Activated effector memory CD4-positive, alpha-beta T cell treated with Interleukin-2 at 50 U/mL for 16 hours (primary cell): ENCODE data around the gene PLA2G2D.
"Not testable (repeated sequence)": the region's sequence is repeated elsewhere in the genome, so short reads cannot be mapped to it uniquely, and the experiment has no call there.

Experiments used
- DNase-seq: peaks from one replicate; pipeline ENCODE4 v3.0.0-alpha.2; 2020

Gene PLA2G2D

DNA sequence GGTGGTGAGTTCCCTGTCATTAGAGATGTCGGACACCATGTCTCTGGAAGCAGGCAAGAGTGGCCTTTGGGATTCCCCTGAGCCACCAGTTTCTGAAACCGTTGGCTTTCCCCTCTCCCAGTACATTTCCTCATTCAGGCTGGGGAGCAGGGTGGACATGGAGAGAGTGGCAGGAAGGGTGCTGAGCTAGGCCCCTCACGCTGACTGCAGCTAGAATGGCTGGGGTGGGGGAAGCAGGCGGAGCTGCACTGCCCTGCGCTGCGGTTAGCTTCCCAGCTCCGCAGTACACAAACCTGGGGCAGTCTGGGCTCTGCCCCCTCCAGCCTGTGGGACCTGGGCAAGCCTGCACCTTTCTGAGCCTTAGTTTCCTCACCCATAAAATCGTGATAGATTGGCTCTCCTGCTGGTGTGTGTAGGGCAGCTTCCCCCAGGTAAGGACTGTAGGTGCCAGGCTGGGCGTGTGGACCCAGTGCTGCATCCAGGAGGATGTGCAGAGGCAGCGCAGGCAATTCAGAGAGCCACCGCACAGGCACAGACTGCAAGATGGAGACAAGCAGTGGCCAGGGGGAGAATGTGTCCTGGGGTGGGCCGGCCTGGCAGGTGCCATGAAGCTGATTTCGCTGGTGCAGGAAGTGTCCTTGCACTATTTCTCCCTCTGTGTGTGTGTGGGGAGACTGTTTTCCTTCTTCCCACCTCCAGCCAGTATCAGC, 22.8 kb upstream of the PLA2G2D start:
- no peak for DNase-seq

DNA sequence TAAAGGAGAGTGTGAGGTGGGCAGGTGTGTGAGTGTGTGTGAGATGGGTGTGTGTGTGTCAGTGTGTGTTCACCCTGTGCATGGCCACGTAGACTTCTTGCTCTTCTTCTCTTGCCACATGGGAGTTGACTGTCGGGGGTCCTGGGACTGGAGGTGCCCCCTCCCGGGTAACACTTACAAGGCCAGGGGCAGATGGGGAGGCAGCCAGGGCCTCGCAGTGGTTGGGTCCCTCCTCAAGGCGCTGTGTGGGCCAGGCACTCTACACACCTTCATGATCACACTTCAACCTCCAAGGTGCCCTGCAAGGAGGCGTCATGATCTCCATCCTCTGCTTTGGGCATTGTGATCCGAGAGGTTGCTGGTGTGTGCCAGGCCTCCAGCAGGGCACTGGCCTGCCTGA, 22.1 kb upstream of the PLA2G2D start:
- DNase-seq = no peak

DNA sequence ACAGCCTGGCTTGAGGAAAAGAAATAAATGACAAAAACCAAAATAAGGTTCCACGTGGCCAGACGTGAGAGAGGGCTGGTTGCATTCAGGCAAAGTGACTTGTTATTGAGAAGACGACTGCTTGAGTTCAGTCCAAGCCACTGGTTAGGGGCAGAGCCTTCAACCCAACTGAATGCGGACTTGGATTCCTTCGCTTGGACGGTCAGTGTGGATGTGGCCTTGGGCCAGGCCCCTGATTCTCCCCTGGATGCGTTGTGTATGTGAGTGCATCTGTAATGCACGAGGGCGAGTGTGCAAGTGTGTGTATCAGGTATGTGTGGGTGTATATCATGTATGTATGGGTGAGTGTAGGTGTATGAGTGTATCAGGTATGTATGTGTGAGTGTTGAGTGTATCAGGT, 21.7 kb upstream of the PLA2G2D start:
- DNase-seq = no peak

DNA sequence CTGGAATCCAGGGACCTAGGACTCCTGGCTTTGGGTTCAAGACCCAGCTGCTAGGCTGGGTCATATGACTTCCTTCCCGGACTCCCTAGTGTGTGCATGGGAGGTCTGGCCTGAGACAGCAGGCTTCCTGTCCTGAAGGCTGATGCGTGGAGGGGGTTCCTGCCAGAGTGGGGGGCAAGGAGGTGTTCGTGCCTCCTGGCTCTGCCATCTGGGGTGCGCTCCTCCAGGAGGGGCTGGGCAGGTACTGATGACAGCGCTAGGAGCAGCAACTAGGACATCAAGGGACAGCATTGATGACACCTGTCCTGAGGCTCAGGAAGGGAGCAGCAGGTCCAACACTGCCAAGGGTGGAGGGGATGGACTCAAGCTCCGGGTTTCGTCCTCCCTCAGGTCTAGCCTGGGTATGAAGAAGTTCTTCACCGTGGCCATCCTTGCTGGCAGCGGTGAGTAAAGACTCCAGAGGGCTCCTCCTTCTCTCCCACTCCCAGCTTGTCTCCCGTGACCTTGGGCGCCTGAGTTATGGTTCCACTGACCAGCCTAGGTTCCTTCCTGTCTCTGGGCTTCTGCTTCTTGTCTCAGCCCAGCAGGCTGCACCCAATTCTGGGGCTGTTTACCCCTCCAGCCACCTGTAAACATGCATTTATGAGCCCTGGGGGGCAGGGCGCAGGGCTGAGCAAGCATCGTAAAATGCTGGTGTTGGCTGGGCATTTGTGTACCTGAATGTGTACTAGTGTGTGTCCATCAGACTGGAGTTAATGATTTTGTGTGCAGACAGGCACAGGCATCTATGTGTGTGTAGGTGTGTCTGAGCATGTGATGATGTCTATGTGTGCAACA, 20.7 kb upstream of the PLA2G2D start:
- no peak for DNase-seq

DNA sequence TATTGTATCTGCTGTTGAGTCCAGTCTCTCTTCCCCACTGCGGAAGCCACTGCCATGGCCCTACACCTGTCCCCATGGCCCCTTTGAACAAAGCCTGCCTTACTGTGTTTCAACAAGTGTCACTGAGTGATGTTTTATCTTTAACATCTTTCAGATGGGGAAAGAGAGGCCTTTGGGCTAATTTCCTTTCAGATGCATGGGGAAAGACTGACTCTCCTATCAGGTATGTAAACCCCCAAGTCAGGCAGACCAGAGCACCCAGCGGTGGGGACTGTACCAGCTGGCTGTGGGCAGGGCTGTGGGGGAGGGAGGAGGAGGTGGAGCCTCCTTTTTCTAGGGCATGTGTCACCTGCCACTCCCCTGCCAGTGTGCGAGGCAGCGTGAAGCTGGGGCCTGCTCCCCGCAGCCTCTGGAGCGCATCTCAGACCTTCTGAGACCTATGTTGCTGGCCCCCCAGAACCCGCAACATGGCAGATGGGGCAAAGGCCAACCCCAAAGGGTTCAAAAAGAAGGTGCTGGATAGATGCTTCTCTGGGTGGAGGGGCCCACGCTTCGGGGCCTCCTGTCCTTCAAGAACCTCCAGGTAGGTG, 19.7 kb upstream of the PLA2G2D start, which contains the start of gene PLA2G2F:
Gene PLA2G2F, plus strand, starts transcription at position 363 of the 590 bp plus-strand sequence. Its CDS starts 105 bp downstream, at position 468.
- no peak for DNase-seq

DNA sequence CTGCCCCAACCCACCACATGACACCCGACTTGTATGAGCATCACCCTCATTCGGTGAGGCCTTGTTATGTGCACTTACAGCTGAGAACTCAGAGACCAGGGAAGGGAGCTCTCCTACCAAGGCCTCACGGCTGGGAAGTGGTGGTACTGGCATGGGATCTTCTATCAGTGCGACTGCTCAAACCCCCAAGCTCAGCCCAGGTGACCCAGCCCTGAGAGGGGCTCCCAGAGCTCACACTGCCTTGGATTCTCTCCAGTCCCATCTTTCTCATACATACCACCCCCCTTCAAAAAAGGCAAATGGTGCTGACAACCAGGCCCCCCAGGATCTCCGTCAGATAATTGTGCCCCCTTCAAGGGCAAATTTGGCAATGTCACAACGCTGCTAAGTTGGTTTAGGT, 19.0 kb upstream of the PLA2G2D start:
- DNase-seq = no peak

DNA sequence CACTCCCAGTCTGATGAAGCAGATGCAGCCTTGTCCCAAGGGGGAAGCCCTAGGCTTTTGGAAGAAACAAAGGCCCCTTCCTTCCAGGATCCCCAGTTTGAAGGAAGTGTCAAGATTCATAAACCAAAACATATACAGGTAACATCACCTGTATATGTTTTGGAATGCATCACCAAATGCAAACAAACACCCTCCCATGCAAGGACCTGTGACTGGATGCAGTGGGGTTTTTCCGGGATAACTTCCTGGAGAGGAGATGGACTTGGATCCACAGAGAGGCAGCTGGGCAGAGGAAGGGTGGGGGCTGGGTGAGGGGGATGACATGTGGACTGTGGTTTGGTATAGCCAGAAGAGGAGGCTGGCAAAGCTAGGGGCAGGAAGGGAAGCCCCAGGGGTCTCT, 18.3 kb upstream of the PLA2G2D start:
- DNase-seq = no peak

DNA sequence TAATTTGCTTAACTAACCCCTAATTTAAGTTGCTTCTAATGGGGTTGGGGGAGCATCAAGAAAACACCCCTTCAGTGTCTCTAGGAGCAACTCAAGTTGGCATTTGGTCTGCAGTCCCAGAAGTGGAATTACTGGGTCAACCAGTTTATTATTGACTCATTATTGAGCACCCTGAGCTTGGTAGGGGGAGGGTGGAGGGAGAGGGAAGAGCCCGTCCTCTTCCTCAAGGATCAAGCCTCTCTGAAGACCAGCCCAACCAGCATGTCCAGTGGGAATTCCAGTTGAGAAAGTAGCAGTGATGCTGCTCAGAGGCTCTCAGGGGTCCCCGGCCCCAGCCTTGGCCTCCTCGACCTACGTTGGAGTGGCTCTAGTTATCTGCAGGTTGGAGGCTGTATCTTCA, 17.7 kb upstream of the PLA2G2D start:
- no peak for DNase-seq

DNA sequence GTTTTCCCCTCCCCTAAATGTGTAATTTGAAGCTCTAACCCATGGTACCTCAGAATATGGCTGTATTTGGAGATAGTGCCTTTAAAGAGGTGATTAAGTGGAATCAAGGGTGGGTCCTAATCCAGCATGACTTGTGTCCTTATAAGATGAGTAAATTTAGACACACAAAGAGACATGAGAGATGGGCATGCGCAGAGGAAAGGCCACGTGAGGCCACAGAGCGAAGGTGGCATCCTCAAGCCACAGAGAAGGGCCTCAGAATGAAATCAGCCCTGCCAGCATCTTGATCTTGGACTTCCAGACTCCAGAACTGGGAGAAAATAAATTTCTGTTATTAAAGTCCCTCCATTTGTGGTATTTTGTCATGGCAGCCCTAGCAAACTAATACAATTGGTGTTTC, 16.9 kb upstream of the PLA2G2D start:
- DNase-seq = no peak

DNA sequence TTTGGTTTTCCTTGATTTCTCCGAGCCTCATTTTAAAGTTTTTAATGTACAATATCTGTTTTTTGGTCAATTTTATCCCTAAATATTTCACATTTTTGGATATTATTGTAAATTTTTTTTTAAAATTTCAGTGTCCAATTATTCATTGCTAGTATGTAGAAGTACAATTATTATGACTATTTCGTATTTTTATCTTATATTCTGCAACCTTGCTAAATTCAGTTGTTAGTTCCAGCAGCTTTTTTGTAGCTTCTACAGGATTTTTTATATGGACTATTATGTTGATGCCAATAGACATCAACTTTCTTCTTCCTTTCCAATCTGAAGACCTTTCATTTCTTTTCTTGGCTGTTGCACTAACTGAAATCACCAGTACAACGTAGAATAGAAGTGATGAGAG, 15.7 kb upstream of the PLA2G2D start:
- DNase-seq = no peak

DNA sequence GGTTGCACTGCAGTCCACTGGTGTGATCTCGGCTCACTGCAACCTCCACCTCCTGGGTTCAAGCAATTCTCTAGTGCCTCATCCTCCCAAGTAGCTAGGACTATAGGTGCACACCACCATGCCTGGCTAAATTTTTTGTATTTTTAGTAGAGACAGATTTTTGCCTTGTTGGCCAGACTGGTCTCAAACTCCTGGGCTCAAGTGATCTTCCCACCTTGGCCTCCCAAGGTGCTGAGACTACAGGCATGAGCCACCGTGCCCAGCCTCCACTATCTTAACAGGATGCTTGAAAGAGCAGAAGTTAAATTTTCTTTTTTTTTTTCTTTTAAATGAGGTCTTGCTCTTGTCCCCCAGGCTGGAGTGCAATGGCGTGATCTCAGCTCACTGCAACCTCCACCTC, 11.2 kb upstream of the PLA2G2D start:
- DNase-seq = not testable (repeated sequence)

DNA sequence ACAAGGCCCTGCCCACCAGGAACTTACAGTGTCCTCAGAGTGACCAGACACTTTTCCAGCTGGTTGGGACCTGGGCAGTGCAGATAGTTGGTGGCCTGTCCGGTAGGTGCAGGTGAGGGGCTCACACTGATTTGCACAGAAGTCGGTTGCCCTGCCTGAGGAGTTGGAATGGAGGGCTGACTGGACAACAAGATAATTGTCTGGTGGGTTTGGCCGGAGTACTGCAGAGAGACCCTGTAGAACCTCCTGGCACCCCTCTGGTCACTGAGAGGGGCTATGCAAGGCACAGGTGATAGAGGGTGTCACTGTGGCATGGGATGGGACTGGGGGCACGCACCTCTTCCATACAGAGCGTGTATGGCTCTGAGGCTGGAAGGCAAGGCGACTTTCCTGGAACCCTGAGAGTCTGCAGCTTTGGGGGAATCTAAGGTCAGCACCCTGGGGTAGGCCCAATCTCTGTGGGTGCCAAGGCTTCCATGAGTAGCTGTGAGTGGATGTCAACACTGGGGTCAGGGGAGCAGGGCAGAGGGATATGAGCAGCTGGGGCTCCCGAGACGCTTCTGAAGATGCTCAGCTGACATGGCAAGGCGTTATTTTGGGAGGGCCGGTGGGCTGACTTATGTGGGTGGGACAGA, 7.6 kb upstream of the PLA2G2D start:
- DNase-seq = no peak

DNA sequence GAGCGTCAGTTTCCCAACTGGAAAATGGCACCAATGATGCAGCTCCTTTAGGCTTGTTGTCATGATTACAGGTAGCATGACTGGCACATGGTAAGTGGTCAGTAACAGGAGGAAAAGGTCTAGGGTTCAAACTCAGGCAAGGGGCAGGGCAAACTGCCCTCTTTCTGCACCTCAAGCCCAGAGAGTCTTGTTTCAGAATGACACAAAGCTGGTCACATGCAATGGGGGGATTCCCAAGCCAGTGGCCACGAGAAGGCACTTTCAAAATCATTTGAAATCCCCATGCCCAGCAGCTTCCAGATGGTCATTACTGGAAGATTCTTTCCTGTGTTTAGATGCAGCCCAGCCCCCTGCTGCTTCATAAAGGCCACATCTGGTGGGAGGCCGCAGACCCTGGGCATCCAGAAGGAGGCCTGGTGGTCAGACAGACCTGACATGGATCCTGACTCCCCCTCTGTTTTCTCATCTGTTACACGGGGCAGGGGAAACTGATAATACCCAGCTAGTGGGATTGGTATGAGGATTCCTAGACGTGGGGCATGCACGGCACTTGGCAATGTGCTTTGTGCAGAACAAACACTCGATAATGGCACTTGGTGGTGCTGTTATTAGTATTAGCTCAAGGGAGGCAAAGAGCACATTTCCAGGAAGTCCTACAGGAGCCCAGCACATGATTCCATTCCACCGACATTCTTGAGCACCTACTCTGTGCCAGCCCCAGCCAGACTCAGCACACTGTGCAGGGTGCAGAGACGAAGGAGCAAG, 6.9 kb upstream of the PLA2G2D start:
- DNase-seq = no peak

DNA sequence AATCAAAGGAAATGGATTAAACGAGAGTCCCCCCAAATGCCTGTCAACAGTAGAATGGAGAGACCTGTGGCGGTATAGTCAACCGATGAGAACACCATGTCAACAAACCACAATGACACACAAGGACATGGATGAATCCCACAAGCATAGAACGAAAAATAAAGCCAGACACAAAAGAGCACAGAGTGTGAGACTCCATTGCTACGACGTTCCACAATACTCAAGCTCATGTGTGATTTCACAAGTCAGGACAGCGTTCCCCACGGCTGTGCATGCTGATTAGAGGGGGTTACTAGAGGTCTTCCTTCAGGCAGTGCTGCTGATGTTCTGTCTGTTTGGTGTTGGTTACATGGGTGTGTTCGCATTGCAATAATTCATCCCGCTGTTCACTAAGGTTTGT, 5.8 kb upstream of the PLA2G2D start:
- DNase-seq = no peak

DNA sequence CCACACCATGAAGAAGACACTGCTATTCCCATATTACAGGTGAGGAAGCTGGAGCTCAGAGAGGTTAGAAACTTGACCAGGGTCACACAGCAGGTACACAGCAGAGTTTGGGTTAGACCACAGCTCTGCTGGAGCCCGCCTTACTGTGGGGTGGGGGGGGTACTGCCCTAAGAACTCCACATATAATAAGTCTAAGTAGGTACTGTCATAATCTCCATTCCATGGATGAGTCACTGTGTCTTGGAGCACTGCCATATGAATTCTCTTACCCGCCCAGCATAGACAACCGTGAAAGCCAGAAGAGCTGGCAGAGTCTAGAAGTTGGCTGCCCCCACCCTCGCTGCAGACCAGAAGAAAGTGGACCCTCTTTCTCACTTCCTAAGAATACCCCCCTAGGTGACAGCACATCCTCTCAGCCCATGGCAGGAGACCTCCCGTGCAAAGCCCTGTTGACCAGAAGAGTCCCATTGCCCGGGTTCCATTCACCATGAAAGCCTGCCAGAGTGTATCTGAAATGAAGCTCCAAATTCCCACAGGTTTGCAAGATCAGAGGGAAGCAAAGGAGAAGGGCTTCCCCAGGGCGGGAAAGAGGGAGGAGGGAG, 5.2 kb upstream of the PLA2G2D start:
- DNase-seq = no peak

DNA sequence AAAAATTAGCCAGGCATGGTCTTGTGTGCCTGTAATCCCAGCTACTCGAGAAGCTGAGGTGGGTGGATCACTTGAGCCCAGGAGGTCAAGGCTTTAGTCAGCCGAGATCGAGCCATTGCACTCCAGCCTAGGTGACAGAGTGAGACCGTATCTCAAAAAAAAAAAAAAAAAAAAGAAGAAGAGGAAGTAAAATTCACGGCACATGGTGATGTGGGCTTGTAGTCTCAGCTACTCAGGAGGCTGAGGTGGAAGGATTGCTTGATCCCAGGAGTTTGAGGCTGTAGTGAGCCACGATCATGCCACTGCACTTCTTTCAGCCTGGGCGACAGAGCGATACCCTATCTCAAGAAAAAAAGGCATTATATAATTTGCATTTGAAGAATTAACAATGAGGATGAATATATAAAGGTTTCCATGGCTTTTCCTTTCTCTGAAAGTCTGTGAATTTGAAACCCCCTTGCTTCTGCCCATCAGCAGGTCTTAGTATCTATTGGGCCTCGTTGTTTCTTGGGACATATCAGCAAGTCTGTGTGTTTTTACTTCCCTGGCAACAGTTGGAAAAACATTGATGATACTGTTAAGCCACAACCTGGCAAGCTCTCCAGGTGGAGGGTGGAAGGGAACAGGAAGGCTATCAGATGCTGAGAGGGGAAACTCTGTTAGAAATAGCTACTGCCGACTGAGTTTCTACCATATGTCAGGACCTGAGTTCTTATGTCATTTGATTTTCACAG, 4.6 kb upstream of the PLA2G2D start:
- no peak for DNase-seq

DNA sequence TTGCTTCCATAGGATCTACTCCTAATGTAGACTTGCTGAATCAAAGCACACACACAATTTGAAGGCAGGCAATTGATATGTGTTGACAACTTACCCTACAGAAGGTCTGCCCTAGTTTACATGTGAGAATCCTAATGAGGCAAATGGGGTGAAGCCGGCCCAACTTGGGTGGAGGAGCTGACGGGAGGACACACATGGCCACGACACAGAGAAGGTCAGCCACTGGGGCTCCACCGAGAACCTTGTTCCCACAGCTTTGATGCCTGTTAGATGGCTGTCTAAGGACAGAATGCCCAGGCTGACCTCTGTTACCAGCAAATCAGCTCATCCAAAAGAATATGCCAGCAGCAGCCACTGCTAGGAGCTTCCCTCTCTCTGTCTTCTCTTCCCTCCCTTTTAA, 1.5 kb upstream of the PLA2G2D start:
- DNase-seq = no peak

DNA sequence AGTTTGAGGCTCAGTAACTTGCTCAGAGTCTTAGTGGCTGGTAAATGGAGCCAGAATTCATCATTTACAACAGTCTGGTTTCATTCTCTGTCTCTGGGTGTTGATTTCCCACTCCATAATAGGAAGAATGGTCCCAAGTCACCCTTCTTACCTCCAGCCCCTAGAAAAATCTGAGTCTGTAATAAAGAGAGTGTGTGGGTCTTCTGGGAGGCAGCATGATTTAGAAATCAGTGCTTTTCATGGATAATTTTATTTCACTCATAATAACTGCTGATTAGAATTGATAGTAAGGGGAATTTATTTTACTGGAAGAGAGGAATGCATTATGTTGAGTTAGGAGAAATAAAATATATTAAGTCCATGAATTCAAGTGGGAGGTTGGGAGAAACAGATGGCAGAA, 2.1 kb downstream of the PLA2G2D start:
- no peak for DNase-seq

DNA sequence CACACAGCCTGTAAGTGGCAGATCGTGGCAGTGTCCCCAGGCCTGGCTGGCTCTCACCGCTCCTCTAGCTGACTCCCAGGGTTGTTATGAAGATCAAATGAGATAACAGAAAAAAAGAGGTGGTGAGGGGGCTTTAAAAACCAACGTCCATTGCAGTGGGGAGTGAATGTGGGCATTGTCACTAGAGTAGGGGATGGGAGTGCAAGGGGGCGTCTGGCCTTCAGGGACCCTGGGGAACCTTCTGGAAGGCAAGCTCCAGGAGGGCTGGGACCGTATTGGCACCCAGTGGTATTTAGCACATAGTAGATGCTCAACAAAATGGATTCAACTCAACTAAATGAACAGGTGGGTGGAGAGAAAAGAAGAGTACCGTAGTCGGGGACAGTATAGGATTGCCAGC, 3.4 kb downstream of the PLA2G2D start:
- DNase-seq = no peak

DNA sequence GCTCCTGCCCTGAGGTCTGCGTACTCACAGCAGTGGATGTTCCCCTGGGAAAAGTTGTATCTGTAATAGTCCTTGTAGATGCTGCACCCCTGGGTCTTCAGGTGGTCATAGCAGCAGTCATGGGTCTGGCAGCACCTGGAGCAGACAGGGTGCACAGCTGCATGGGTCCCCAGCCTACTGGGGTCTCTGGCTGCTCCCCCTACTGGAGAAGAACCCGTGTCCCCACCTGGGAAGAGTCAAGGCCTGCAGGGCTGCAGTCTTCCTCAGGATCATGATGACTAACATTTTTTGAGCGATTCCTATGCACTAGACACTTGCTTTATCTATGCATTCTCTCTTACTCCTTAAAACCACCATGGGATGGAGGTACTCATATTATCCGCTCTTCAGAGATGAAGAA, 3.9 kb downstream of the PLA2G2D start:
- no peak for DNase-seq

DNA sequence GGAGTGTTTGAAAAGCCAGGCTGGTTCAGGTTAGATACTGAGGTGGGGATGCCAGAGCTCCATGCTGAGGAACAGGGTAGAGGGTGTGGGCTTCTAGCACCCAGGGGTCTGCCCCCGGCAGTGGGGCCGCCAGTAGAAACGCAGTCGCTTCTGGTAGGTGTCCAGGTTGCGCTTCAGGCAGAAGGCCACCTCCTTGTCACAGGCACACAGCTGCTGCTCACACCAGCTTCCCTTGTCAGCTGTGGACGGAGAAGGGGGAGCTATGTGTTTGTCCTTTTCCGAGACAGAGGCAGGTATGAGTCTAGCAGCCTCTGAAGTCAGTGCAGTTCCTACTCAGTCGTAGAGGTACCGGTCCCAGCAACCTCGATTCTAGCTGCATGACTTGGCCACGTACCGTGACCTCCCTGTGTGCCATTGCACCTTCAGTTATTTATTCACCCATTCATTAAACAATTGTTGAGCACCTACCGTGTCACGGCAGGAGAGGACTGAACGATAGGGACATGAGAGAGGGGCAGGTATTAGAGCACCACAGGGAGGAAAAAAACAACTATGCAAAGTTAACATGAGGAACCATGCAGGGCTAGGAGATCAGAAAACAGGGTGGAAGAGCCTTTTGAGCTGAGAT, 5.2 kb downstream of the PLA2G2D start:
- DNase-seq = no peak
